KOPT-K1 (cell line): Measurements from ENCODE around the gene NOL11.
"Not testable (repeated sequence)": the region's sequence is repeated elsewhere in the genome, so short reads cannot be mapped to it uniquely, and the experiment has no call there.

ENCODE experiments used
- H3K27ac ChIP-seq: fragments of 200-600 bp; sonication (generic); 2 replicates; pipeline ENCODE4 v1.5.1; 2016; ENCODE audit warnings: antibody characterized with exemption, mild to moderate bottlenecking, low read depth, low read length; ENCODE audit not compliant: poor library complexity, severe bottlenecking
- H3K36me3 ChIP-seq: fragments of 200-600 bp; sonication (generic); 2 replicates; pipeline ENCODE4 v1.5.1; 2017; ENCODE audit warnings: antibody characterized with exemption, mild to moderate bottlenecking, low read length, moderate library complexity; ENCODE audit not compliant: insufficient read depth
- H3K9me3 ChIP-seq: fragments of 200-600 bp; sonication (generic); 2 replicates; pipeline ENCODE4 v1.5.1; 2017; ENCODE audit warnings: antibody characterized with exemption, low read length, mild to moderate bottlenecking; ENCODE audit not compliant: insufficient read depth, poor library complexity, severe bottlenecking

Gene NOL11

DNA sequence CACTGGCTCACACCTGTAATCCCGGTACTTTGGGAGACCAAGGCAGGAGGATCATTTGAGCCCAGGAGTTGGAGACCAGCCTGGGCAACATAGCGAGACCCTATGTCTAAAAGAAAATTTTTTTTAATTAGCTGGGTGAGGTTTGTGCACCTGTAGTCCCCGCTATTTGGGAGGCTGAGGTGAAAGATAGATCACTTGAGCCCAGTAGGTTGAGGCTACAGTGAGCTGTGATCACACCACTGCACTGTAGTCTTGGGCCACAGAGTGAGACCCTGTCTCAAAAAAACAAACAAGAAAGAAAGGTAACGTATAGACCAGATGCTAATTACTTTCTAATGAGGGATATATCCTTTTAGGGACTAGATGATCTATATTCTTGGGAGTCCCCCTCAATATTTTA lies 8.1 kb downstream of the NOL11 start:
- Histone ChIP-seq H3K9me3 (no peaks in the 10 kb centered on the region), H3K27ac (peak overlapping the region; percentile 55), H3K36me3 (peaks cover 98% of the 10 kb centered on the region)

GRCh38 chr17:67727152-67728039 lies 9.7 kb downstream of the NOL11 start:
- Histone ChIP-seq H3K36me3 (peaks cover 98% of the 10 kb centered on the region), H3K27ac (peak overlapping the region; percentile 0)
- not testable (repeated sequence) for H3K9me3 ChIP-seq

- H3K36me3 ChIP-seq: peaks cover 98% of the 10 kb centered on the region
- H3K27ac ChIP-seq: no peak overlapping the region
- H3K9me3 ChIP-seq: peaks cover 4% of the 10 kb centered on the region
These were observed 12.2 kb downstream of the NOL11 start for GRCh38 chr17:67729903-67730302.

GRCh38 chr17:67730731-67731130 lies 13.0 kb downstream of the NOL11 start:
- Histone ChIP-seq H3K36me3 (peaks cover 98% of the 10 kb centered on the region), H3K9me3 (peaks cover 4% of the 10 kb centered on the region), H3K27ac (no peak overlapping the region)

- Histone ChIP-seq H3K27ac (no peak overlapping the region), H3K36me3 (peaks cover 99% of the 10 kb centered on the region), H3K9me3 (peaks cover 4% of the 10 kb centered on the region)
These were observed 15.7 kb downstream of the NOL11 start for GRCh38 chr17:67733449-67733848.

- Histone ChIP-seq H3K27ac (no peak overlapping the region), H3K9me3 (no peaks in the 10 kb centered on the region), H3K36me3 (peaks cover 100% of the 10 kb centered on the region)
These were observed 19.4 kb downstream of the NOL11 start for GRCh38 chr17:67737145-67737544.

- Histone ChIP-seq H3K27ac (no peak overlapping the region), H3K36me3 (peaks cover 100% of the 10 kb centered on the region)
These were observed 24.3 kb downstream of the NOL11 start for GRCh38 chr17:67742025-67742424.

DNA sequence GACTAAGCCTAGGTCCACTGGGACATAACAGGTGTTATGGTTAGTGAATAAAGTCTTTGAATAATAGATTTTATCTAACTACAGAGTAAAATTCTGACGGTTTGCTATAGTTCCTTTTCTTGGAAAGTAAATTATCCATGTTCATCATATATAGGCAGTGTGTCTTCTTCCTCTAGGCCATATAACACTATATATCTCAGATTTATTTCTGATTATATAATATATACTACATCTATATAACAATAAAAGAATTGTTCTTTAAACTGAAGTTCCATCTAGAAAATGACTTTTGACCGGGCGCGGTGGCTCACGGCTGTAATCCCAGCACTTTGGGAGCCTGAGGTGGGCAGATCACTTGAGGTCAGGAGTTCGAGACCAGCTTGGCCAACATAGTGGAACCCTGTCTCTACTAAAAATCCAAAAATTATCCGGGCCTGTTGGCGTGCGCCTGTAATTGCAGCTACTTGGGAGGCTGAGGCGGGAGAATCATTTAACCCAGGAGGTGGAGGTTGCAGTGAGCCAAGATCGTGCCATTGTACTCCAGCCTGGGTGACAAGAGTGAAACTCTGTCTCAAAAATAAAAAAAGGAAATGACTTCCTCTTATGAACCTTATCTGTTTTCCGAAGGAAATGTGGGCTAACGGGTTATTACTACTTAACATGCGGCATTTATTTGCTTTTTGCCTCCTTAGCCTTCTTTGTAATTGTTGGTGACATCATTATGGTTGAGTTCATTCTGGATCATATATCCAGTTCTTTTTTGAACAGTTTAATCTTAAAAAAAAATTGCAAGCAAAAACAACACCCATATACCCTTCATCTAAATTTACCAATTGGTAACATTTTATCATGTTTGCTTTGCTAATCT lies 29.2 kb downstream of the NOL11 start:
- Histone ChIP-seq H3K9me3 (peaks cover 35% of the 10 kb centered on the region), H3K36me3 (peaks cover 98% of the 10 kb centered on the region), H3K27ac (no peak overlapping the region)

More at GRCh38 chr17:67742025-67742424, 24.3 kb downstream of the NOL11 start:
- H3K9me3 ChIP-seq: no peaks in the 10 kb centered on the region

- H3K36me3 ChIP-seq: peaks cover 89% of the 10 kb centered on the region
- H3K27ac ChIP-seq: no peak overlapping the region
- H3K9me3 ChIP-seq: peaks cover 35% of the 10 kb centered on the region
These were observed 30.0 kb downstream of the NOL11 start for GRCh38 chr17:67747681-67748235.

DNA sequence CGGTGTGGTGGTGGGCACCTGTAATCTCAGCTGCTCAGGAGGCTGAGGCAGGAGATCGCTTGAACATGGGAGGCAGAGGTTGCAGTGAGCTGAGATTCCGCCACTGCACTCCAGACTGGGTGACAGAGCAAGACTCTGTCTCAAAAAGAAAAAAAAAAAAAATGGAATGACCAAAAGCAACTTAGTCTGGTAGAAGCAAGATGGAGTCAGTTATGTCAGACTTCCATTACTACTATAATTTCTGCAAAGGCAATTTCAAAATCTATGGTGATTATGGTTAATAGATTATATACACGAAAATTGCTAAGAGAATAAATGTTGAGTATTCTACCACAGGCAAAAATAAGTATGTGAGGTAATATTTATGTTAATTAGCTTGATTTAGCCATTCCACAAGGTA lies 32.3 kb downstream of the NOL11 start:
- Histone ChIP-seq H3K27ac (no peak overlapping the region), H3K9me3 (peaks cover 35% of the 10 kb centered on the region), H3K36me3 (peaks cover 66% of the 10 kb centered on the region)

GRCh38 chr17:67751101-67752074 lies 33.7 kb downstream of the NOL11 start:
- Histone ChIP-seq H3K9me3 (peaks cover 35% of the 10 kb centered on the region), H3K36me3 (peaks cover 59% of the 10 kb centered on the region)

GRCh38 chr17:67752160-67752559 lies 34.4 kb downstream of the NOL11 start:
- H3K36me3 ChIP-seq: peaks cover 57% of the 10 kb centered on the region
- not testable (repeated sequence) for H3K27ac ChIP-seq

More at GRCh38 chr17:67751101-67752074, 33.7 kb downstream of the NOL11 start:
- no peak overlapping the region for H3K27ac ChIP-seq

DNA sequence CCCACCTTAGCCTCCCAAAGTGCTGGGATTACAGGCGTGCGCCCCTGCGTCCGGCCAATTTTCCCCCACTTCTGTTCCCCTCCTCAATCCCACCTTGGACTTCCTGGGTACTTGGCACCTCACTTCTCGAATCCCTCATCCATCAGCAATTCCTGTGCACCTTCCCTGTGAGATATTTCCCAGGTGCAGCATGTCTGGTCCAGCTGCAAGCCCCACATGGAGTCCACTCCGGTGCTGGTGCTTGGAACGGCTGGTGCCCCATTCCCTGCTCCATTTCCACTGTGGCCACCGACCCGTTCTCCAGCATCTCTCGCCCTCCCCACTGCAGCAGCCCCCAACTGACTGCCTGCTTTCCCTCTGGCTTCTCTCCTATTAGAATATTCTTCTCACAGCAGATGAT lies 35.3 kb downstream of the NOL11 start:
- Histone ChIP-seq H3K9me3 (peaks cover 34% of the 10 kb centered on the region), H3K27ac (no peak overlapping the region), H3K36me3 (peaks cover 48% of the 10 kb centered on the region)

More at GRCh38 chr17:67752160-67752559, 34.4 kb downstream of the NOL11 start:
- peaks cover 35% of the 10 kb centered on the region for H3K9me3 ChIP-seq

GRCh38 chr17:67754001-67754400 lies 36.3 kb downstream of the NOL11 start:
- H3K27ac ChIP-seq: no peak overlapping the region
- H3K36me3 ChIP-seq: peaks cover 38% of the 10 kb centered on the region
- peaks cover 24% of the 10 kb centered on the region for H3K9me3 ChIP-seq
